Ureter (tissue), 1 donor: ENCODE data around the gene UNCX. TPM values are rescaled to one million over a fixed set of nuclear protein-coding genes. Genes with fewer than 3 reads are reported as not detected.
"Not testable (repeated sequence)": the region's sequence is repeated elsewhere in the genome, so short reads cannot be mapped to it uniquely, and the experiment has no call there.

ENCODE experiments used
- DNase-seq: peaks from one replicate; pipeline ENCODE4 v3.0.0-alpha.2; 2020; ENCODE audit warnings: low spot score
- total RNA-seq: library from RNA; stranded (reverse); gene quantifications from one replicate; pipeline ENCODE4 v1.2.4, GENCODE V29; 2023
- donor health status: DM: yes; HTN: yes; CAD: no.

UNCX gene
- total RNA-seq, 1 donor from 2014 or later = not detected

DNA sequence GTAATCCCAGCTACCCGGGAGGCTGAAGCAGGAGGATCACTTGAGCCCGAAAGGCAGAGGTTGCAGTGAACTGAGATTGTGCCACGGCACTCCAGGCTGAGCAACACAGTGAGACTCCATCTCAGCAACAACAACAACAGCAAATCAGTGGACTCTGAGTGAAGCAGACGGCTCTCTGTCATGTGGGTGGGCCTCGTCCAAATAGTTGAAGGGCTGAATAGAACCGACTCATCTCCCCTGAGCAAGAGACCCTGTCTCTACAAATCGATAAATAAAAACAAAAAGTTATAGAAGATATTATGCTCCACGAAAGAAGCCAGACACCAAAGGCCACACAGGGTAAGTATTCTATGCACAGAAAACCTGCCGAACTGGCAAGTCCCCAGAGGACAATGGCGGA is 45.9 kb downstream of the UNCX start:
- DNase-seq = no peak

- no peak for DNase-seq
Measured at GRCh38 chr7:1279041-1279440, 46.4 kb downstream of the UNCX start.

DNA sequence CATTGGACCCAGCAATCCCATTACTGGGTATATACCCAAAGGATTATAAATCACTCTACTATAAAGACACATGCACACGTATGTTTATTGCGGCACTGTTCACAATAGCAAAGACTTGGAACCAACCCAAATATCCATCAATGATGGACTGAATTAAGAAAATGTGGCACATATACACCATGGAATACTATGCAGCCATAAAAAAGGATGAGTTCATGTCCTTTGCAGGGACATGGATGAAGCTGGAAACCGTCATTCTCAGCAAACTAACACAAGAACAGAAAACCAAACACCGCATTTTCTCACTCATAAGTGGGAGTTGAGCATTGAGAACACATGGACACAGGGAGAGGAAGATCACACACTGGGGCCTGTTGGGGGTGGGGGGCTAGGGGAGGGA is 47.2 kb downstream of the UNCX start:
- not testable (repeated sequence) for DNase-seq

GRCh38 chr7:1281068-1281467 is 48.4 kb downstream of the UNCX start:
- no peak for DNase-seq

DNA sequence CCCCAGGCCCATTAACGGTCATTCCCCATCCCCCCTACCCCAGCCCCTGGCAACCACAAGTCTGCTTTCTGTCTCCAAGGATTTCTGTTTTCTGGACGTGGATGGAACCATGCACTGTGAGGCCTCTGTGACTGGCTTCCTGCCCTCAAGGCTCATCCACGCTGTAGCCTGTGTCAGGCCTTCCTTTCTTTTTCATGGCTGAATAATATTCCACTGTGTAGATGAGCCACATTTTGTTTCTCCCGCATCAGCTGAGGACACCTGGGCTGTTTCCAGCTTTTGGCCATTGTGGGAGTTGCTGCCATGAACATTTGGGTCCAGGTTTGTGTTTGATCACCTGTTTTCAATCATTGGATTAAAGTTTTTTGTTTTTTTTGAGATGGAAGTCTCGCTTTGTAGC is 50.0 kb downstream of the UNCX start:
- no peak for DNase-seq

GRCh38 chr7:1283337-1283736 is 50.7 kb downstream of the UNCX start:
- no peak for DNase-seq

GRCh38 chr7:1283941-1284742 is 51.5 kb downstream of the UNCX start:
- DNase-seq = no peak

- DNase-seq = no peak
Measured at GRCh38 chr7:1284743-1285458, 52.2 kb downstream of the UNCX start.

DNA sequence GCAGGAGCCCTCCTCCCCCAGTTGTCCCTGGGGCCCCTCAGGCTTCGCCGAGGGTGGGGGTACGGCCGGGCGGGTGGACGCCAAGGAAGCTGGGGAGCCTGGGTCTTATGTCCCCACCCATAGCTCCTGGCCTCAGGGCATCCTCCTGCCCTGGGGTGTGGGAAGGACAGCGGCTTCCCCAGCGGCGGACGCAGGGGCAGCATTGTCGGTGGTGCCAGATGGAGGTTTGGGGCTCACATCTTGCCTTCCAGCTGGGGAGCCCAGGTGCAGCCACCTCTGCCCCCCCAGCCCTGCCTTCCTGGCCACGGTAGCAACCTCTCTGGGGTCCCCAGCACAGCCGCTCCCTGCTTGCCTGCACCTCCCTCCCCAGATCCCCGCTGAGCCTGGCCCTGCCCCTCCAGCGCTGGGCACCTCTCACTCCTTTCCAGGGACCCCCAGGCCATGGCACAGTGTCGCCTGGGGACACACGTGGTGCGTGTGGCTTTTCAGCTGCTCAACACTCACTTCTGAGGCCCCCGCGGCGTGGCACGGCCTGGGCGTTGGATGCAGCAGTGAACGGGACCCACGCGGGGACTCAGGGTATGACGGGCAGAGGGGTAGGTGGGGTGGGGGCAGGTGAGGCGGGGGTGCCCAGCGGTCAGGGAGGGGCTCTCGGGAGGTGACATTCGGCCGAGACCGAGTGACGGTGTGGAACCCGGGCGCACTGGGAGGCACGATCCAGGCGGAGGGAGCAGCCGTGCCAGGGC is 53.1 kb downstream of the UNCX start:
- DNase-seq = no peak

Other genes starting within 250 kb of the UNCX start
- gene CYP2W1, start 249.7 kb upstream of the UNCX start, total RNA-seq = 0.44 TPM
- 8.7 TPM for gene GPR146, start 188.3 kb upstream of the UNCX start, total RNA-seq
- 3.4 TPM for gene GPER1, start 144.8 kb upstream of the UNCX start, total RNA-seq
- gene ZFAND2A, start 72.7 kb upstream of the UNCX start, total RNA-seq = 16.6 TPM
- 54.7 TPM for gene MICALL2, start 226.6 kb downstream of the UNCX start, total RNA-seq